TTC549 (cell line): ENCODE results near the gene SALL2.
A peak's percentile ranks its signal among the peaks of the same experiment; 100 is the strongest.

Source experiments
- FAIRE-seq: peaks from 2 replicates; lab custom pipeline; 2012; peaks lifted over from hg19 to GRCh38; lab: Jason Lieb, UNC

The SALL2 gene

DNA sequence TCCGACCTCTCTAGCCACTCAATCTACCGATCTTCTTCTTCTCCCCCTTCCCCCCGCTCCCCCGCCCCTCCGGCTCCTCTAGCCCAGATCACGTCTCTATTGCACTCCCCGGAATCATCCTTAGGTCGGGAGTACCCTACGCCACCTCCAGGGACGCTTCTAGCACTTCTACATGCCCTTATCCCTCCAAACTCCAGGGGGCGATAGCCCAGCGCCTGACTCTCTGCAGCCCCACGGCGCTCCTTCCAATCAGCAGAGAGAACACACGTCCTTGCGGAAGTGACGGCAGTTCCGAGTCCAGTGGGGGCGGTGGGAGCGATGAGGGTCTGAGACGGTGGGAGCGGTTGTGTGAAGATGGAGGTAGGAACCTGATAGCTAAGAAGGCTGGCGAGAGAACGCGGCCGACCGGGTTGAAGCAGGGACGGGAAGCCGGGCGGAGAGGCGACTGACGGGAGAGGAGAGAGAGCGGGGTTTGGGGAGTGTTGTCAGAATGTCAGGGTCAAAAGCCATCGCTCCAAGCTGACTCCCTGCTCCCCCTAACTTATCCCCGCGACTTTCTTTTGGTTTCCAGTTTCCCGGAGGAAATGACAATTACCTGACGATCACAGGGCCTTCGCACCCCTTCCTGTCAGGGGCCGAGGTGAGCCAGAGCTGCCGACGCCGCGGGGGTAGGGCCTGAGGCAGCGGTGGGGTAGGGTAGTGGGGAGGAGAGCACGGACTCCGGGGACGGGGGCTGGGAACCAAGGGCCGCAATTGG, 49.0 kb downstream of the SALL2 start, which contains the start of the genes RAB2B and TOX4:
Gene RAB2B, minus strand, starts transcription at position 35 of the 757 bp plus-strand sequence. CDS start 87 bp downstream, outside the sequence.
Gene TOX4, plus strand, starts transcription at position 271 of the 757 bp plus-strand sequence. Its CDS starts 84 bp downstream, at position 355.
- FAIRE-seq = peak; percentile 83

DNA sequence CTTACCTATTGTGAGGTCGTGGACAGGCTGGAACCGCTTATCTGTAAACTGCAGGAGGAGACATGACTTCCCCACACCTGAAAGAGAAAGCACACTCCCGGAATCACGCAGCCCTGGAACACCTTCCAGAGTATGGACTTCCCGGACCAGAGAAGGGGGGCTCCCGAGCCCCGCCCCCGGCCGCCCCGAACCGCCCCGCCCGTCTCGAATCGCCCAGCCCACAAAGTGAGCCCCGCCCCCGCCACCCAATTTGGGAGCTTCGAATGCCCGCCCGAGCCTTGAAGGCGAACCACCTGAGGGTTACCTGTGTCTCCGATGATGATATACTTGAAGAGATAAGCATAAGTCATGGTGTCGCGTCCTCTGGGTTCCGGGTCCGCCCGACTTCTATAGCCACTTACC, 49.6 kb downstream of the SALL2 start:
- FAIRE-seq = no peak

GRCh38 chr14:21475767-21476522, 50.2 kb downstream of the SALL2 start:
- no peak for FAIRE-seq
